HG03064 (cell line): ENCODE results near the gene STRA8.

Source experiments
- ATAC-seq: cut with Tn5 transposase; IDR thresholded peaks from one replicate; pipeline ENCODE4 v1.9.1; 2021; ENCODE audit warnings: low read depth; ENCODE audit not compliant: unreplicated experiment

Gene STRA8

DNA sequence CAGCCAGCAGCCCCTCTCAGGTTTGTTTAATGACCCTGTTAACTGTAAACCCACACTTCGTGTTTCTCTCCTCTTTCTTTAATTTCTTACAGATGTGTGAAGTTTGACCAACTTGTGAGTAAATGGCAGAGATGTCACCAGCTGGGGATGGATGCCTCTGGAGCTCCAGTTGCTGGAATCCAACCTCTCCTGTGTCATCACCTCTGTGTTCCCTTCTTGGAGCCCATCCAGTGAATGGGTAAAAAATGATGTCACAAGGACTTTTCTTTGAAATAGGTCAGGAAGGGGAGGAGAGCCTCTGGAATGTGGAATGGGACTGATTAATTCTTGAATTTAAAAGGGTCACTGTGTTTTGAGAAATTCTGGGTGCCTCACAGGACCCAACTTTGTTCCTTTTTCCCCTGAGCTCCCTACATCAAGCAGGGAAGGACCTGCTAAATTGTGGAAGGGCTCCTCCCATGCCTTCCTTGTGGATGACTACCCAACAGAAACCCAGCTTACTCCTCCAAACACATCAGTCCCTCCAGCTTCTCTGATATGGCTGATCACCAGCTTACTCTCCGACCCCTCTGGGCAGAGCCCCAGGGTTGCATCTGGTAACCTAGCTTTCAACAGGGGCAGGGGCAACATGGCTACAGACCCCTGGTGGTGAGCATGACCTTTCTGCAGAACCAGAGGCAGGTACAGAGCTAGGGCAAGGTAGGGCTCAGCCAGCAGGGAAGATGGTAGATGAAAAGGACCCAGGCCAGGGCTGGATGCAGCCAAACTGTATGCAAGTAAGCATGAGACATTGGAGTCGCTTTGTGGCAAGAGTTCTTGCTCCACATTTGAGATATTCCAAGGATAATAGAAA lies 67.5 kb downstream of the STRA8 start:
- no peak for ATAC-seq
